SJCRH30 (cell line): ENCODE data around the gene PEX11G. TPM values are rescaled to one million over a fixed set of nuclear protein-coding genes. Genes with fewer than 3 reads are reported as not detected.
"Not testable (repeated sequence)": the region's sequence is repeated elsewhere in the genome, so short reads cannot be mapped to it uniquely, and the experiment has no call there.

Source experiments
- DNase-seq, 2 experiments: peaks; one replicate each; pipeline ENCODE4 v3.0.0-alpha.2; 2015 to 2020
- H3K27ac ChIP-seq: fragments of 250-450 bp; sonication (Bioruptor Pico); 2 replicates; pipeline ENCODE4 v1.5.1; 2020; ENCODE audit warnings: mild to moderate bottlenecking, moderate library complexity
- H3K27me3 ChIP-seq: fragments of 250-450 bp; sonication (Bioruptor Pico); 2 replicates; pipeline ENCODE4 v1.5.1; 2020; ENCODE audit warnings: mild to moderate bottlenecking, moderate library complexity
- H3K36me3 ChIP-seq: fragments of 250-450 bp; sonication (Bioruptor Pico); 2 replicates; pipeline ENCODE4 v1.5.1; 2020; ENCODE audit warnings: mild to moderate bottlenecking, moderate library complexity
- H3K4me1 ChIP-seq: fragments of 250-450 bp; sonication (Bioruptor Pico); 2 replicates; pipeline ENCODE4 v1.5.1; 2020; ENCODE audit warnings: mild to moderate bottlenecking, moderate library complexity
- H3K4me3 ChIP-seq: fragments of 250-450 bp; sonication (Bioruptor Pico); 2 replicates; pipeline ENCODE4 v1.5.1; 2020; ENCODE audit warnings: mild to moderate bottlenecking, moderate library complexity
- H3K9me3 ChIP-seq: fragments of 250-450 bp; sonication (Bioruptor Pico); replicated peaks from 2 replicates; pipeline ENCODE4 v1.5.1; 2020; ENCODE audit warnings: mild to moderate bottlenecking, moderate library complexity
- total RNA-seq: library from RNA; depleted of rRNA; stranded (reverse); fragments of >200 nt; shearing (Covaris generic); gene quantifications from 2 replicates; pipeline ENCODE4 v1.2.3, GENCODE V29; 2014

PEX11G gene
- total RNA-seq, 1 experiment from 2014 or later, result not detected

GRCh38 chr19:7454998-7455397 is 33.8 kb downstream of the PEX11G start:
- no peak for DNase-seq
- Histone ChIP-seq H3K4me1 (no peaks in the 10 kb centered on the region), H3K27ac (no peak overlapping the region), H3K36me3 (peaks cover 19% of the 10 kb centered on the region), H3K4me3 (no peak overlapping the region), H3K9me3 (no peaks in the 10 kb centered on the region), H3K27me3 (no peaks in the 10 kb centered on the region)

- Histone ChIP-seq H3K27ac (no peak overlapping the region), H3K9me3 (no peaks in the 10 kb centered on the region), H3K4me1 (no peaks in the 10 kb centered on the region), H3K27me3 (no peaks in the 10 kb centered on the region), H3K36me3 (peaks cover 28% of the 10 kb centered on the region), H3K4me3 (no peak overlapping the region)
- DNase-seq, result peak in 1 of 2 experiments; percentile 27
These were observed 38.3 kb downstream of the PEX11G start for GRCh38 chr19:7450243-7451223.

DNA sequence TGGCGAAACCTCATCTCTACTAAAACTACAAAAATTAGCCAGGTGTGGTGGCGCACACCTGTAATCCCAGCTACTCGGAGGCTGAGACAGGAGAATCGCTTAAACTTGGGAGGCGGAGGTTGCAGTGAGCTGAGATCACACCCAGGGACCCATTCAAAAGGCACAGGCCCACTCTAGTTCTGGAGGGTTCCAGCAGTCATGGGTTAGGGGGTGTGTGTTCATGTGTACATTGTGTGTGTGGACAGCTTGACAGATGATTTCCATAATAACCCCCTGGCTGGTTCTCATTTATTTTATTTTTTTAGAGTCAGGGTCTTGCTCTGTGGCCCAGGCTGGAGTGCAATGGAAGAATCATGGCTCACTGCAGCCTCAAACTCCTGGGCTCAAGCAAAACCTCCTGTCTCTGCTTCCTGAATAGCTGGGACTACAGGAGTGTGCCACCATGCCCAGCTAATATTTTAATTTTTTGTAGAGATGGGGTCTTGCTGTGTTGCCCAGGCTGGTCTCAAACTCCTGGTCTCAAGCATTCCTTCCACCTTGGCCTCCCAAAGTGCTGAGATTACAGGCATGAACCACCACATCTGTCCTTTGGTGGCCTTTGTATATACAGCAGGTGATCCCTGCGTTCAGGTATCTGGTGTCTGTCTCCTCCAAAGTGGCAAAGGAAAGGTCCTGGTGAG is 39.3 kb downstream of the PEX11G start:
- H3K4me3 ChIP-seq, H3K9me3 ChIP-seq, H3K4me1 ChIP-seq, H3K27ac ChIP-seq, DNase-seq, H3K27me3 ChIP-seq: not testable (repeated sequence)
- peaks cover 35% of the 10 kb centered on the region for H3K36me3 ChIP-seq

- no peak for DNase-seq
- Histone ChIP-seq H3K4me1 (no peaks in the 10 kb centered on the region), H3K9me3 (no peaks in the 10 kb centered on the region), H3K4me3 (no peak overlapping the region), H3K36me3 (peaks cover 29% of the 10 kb centered on the region; the same call in 1 of the 2 replicates), H3K27ac (no peak overlapping the region), H3K27me3 (no peaks in the 10 kb centered on the region)
These were observed 41.2 kb downstream of the PEX11G start for GRCh38 chr19:7447648-7448047.

- Histone ChIP-seq H3K4me1 (no peaks in the 10 kb centered on the region), H3K27me3 (no peaks in the 10 kb centered on the region), H3K9me3 (no peaks in the 10 kb centered on the region), H3K27ac (no peak overlapping the region), H3K4me3 (no peak overlapping the region), H3K36me3 (peaks cover 23% of the 10 kb centered on the region; the same call in 1 of the 2 replicates)
- no peak for DNase-seq
These were observed 43.7 kb downstream of the PEX11G start for GRCh38 chr19:7445104-7445503.

GRCh38 chr19:7444042-7444441 is 44.8 kb downstream of the PEX11G start:
- Histone ChIP-seq H3K4me3 (no peak overlapping the region), H3K27ac (no peak overlapping the region), H3K9me3 (no peaks in the 10 kb centered on the region), H3K4me1 (no peaks in the 10 kb centered on the region), H3K36me3 (peaks cover 20% of the 10 kb centered on the region; the same call in 1 of the 2 replicates), H3K27me3 (no peaks in the 10 kb centered on the region)
- no peak for DNase-seq

GRCh38 chr19:7442423-7442822 is 46.4 kb downstream of the PEX11G start:
- no peaks in the 10 kb centered on the region for H3K4me1 ChIP-seq
- H3K27me3 ChIP-seq, result no peaks in the 10 kb centered on the region
- no peak overlapping the region for H3K4me3 ChIP-seq
- peaks cover 12% of the 10 kb centered on the region; the same call in 1 of the 2 replicates for H3K36me3 ChIP-seq
- H3K27ac ChIP-seq, result no peak overlapping the region
- H3K9me3 ChIP-seq, result no peaks in the 10 kb centered on the region
- peak in 1 of 2 experiments; percentile 5 for DNase-seq

- no peaks in the 10 kb centered on the region for H3K4me1 ChIP-seq
- no peak for DNase-seq
- no peak overlapping the region for H3K4me3 ChIP-seq
- no peaks in the 10 kb centered on the region for H3K27me3 ChIP-seq
- peaks cover 11% of the 10 kb centered on the region; the same call in 1 of the 2 replicates for H3K36me3 ChIP-seq
- H3K9me3 ChIP-seq, result no peaks in the 10 kb centered on the region
- H3K27ac ChIP-seq, result no peak overlapping the region
These were observed 47.2 kb downstream of the PEX11G start for GRCh38 chr19:7441468-7442146.

DNA sequence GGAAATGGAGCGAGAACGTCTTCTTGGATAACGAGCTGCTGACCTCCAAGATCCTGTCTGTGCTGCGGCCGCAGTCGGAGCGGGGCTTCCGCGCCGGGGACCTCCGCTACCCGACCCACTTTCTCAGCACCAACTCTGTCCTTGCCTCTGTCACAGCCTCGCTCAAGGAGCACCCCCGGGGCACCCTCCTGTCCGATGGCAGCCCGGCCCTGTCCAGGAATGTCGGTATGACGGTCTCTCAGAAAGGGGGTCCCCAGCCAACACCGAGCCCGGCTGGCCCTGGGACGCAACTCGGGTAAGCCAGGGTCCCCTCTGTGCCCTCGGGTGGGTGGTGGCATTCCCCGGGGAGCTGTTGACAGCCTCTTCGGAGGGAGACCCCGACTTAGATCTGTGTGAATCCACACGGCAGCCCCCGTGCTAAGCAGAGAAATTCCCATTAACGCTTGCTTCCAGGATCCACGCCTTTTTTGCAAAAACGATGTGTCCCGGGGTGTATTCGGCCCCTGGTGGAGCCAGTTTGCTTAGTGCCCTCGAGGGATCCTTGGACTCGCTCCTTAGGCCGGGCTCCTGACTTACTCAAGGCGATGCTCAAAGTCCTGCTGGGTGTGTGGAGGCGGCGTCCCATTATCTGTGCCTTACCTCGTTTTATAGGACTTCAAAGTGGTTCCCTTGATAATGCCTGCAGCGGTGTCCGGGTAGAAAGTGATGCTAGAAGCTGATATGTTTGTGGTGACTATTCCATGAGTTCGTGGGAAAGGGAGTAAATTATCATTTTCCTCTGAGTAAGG is 48.5 kb downstream of the PEX11G start:
- Histone ChIP-seq H3K4me1 (no peaks in the 10 kb centered on the region), H3K9me3 (no peaks in the 10 kb centered on the region), H3K27me3 (no peaks in the 10 kb centered on the region), H3K36me3 (peaks cover 8% of the 10 kb centered on the region; the same call in 1 of the 2 replicates), H3K27ac (no peak overlapping the region), H3K4me3 (no peak overlapping the region)
- DNase-seq, result no peak

- Histone ChIP-seq H3K27me3 (no peaks in the 10 kb centered on the region), H3K4me3 (no peak overlapping the region), H3K27ac (no peak overlapping the region), H3K36me3 (no peaks in the 10 kb centered on the region), H3K9me3 (no peaks in the 10 kb centered on the region), H3K4me1 (no peaks in the 10 kb centered on the region)
- DNase-seq, result no peak
These were observed 53.2 kb downstream of the PEX11G start for GRCh38 chr19:7435586-7435985.

GRCh38 chr19:7434391-7434790 is 54.4 kb downstream of the PEX11G start:
- Histone ChIP-seq H3K27ac (no peak overlapping the region), H3K4me3 (no peak overlapping the region), H3K27me3 (no peaks in the 10 kb centered on the region), H3K4me1 (no peaks in the 10 kb centered on the region), H3K36me3 (no peaks in the 10 kb centered on the region), H3K9me3 (no peaks in the 10 kb centered on the region)
- no peak for DNase-seq

- not testable (repeated sequence) for H3K4me1 ChIP-seq, H3K9me3 ChIP-seq, H3K36me3 ChIP-seq, H3K27me3 ChIP-seq, H3K27ac ChIP-seq, DNase-seq, H3K4me3 ChIP-seq
These were observed 55.4 kb downstream of the PEX11G start for GRCh38 chr19:7433456-7433855.

DNA sequence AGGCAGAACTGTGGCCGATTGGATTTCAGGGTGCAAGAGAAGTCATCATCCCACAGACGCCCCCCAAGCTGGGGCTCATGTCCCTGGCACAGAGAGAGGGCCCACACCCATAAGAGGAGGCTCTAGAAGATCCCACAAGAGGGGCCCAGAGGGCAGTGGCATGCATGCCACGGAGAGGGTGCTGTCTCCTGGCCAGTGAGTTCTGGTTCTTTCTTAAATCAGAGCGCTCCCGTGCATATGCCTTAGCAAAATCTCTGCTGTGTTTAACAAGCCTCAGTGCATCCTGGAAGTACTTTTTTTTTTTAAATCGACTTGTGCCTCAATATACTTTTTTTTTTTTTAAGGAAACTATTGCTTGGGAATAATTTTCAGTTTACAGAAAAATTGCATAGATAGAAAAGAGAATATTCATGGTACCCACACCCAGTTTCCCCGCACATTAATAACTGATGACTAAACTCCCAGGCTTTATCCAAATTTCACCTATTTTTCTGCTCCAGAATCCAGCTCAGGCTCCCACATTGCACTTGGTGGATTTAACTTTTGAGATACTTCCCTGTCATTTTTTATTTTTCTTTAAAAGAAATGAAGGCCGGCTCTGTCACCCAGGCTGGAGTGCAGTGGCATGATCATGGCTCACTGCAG is 59.1 kb downstream of the PEX11G start:
- Histone ChIP-seq H3K27me3 (no peaks in the 10 kb centered on the region), H3K27ac (no peak overlapping the region), H3K36me3 (no peaks in the 10 kb centered on the region), H3K9me3 (no peaks in the 10 kb centered on the region), H3K4me3 (no peak overlapping the region), H3K4me1 (no peaks in the 10 kb centered on the region)
- DNase-seq, result no peak

- Histone ChIP-seq H3K27me3 (no peaks in the 10 kb centered on the region), H3K36me3 (no peaks in the 10 kb centered on the region), H3K4me1 (no peaks in the 10 kb centered on the region), H3K4me3 (no peak overlapping the region), H3K27ac (no peak overlapping the region), H3K9me3 (no peaks in the 10 kb centered on the region)
- DNase-seq, result no peak
These were observed 60.2 kb downstream of the PEX11G start for GRCh38 chr19:7428651-7429113.
